MM.1S (cell line): ENCODE data around the gene EHBP1.

Source experiments
- EZH2 ChIP-seq: fragments of 300-600 bp; sonication (generic); optimal IDR thresholded peaks from 2 replicates; pipeline ENCODE3; 2017; ENCODE audit warnings: low read depth, mild to moderate bottlenecking, antibody characterized with exemption, low read length, mixed read lengths
- EZH2phosphoT487 ChIP-seq: fragments of 300-600 bp; sonication (generic); IDR thresholded peaks from 2 replicates; pipeline ENCODE4 v1.6.1; 2018; ENCODE audit warnings: antibody characterized with exemption, low read length
- TF ChIP-seq, protein P1 (sequence below): fragments of 300-600 bp; sonication (generic); IDR thresholded peaks from 2 replicates; pipeline ENCODE4 v1.5.1; 2016; ENCODE audit warnings: antibody characterized with exemption, low read length, mixed read lengths

- TF ChIP-seq, protein P1, sequence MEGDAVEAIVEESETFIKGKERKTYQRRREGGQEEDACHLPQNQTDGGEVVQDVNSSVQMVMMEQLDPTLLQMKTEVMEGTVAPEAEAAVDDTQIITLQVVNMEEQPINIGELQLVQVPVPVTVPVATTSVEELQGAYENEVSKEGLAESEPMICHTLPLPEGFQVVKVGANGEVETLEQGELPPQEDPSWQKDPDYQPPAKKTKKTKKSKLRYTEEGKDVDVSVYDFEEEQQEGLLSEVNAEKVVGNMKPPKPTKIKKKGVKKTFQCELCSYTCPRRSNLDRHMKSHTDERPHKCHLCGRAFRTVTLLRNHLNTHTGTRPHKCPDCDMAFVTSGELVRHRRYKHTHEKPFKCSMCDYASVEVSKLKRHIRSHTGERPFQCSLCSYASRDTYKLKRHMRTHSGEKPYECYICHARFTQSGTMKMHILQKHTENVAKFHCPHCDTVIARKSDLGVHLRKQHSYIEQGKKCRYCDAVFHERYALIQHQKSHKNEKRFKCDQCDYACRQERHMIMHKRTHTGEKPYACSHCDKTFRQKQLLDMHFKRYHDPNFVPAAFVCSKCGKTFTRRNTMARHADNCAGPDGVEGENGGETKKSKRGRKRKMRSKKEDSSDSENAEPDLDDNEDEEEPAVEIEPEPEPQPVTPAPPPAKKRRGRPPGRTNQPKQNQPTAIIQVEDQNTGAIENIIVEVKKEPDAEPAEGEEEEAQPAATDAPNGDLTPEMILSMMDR: no peak
- TF ChIP-seq EZH2: no peak
- no peak for TF ChIP-seq EZH2phosphoT487
Measured at GRCh38 chr2:62663920-62664795, 41.4 kb upstream of the EHBP1 start.
